Adrenal gland (tissue), 12 donors: ENCODE measurements around the gene MLYCD. TPM values are rescaled to one million over a fixed set of nuclear protein-coding genes. Genes with fewer than 3 reads are reported as not detected.

Experiments
- DNase-seq, 7 donors: peaks; one replicate each; pipeline ENCODE4 v3.0.0-alpha.2; 2019 to 2020
- H3K27ac ChIP-seq, 5 donors: fragments of 200-600 bp; sonication (generic) in 4 of 5; 1 replicate in 3 of 5; 2 replicates in 2 of 5; pipeline versions ENCODE4 v1.5.1 to v1.8.0; 2016 to 2020; ENCODE audit warnings: mild to moderate bottlenecking in 1 of 5
- H3K27me3 ChIP-seq: fragments of 200-600 bp; 2 replicates; pipeline ENCODE4 v1.8.0; 2021
- H3K36me3 ChIP-seq, 2 donors: fragments of 200-600 bp; replicated peaks in 1 of 2; 1 replicate in 1 of 2; 2 replicates in 1 of 2; pipeline versions ENCODE4 v1.5.1 to v1.8.0; 2018 to 2022
- H3K4me1 ChIP-seq, 2 donors: fragments of 200-600 bp; replicated peaks in 1 of 2; 1 replicate in 1 of 2; 2 replicates in 1 of 2; pipeline versions ENCODE4 v1.5.1 to v1.8.0; 2018 to 2021
- H3K4me3 ChIP-seq, 4 donors: fragments of 200-600 bp; sonication (generic) in 3 of 4; one replicate each; pipeline ENCODE4 v1.5.1; 2016 to 2018
- H3K9me3 ChIP-seq, 3 donors: fragments of 200-600 bp; sonication (generic) in 1 of 3; replicated peaks in 1 of 3; 1 replicate in 2 of 3; 2 replicates in 1 of 3; pipeline versions ENCODE4 v1.5.1 to v1.8.0; 2016 to 2021
- POLR2A ChIP-seq, 2 donors: fragments of 450-650 bp; IDR thresholded peaks; one replicate each; pipeline ENCODE4 v1.6.1; 2017; ENCODE audit warnings: antibody characterized with exemption in 2 of 2, mild to moderate bottlenecking in 2 of 2, moderate library complexity in 1 of 2
- WGBS, 4 donors: extraction: QIAGEN DNeasy Blood & Tissue Kit in 2 of 4; methylation state at CpG; one replicate each; pipeline versions ENCODE4 v1.1.5 to v1.1.7; 2013 to 2017; 5-methylcytosine and 5-hydroxymethylcytosine counted together
- intact Hi-C, 2 donors: fragments of 100-400 bp; cut with DNase I; formaldehyde crosslinking; loops; one replicate each; pipeline versions ENCODE4 v1.14.1 to v1.15.0; 2022 to 2023
- polyA plus RNA-seq, 3 donors: library from polyadenylated mRNA; stranded (reverse); fragments of 200-250 nt in 2 of 3; fragments of 350-450 nt in 1 of 3; fragmentation: Illumina TruSeq in 1 of 3; extraction: RNeasy Lipid Tissue Mini Kit (QIAGEN cat#74804) in 1 of 3; gene quantifications; one replicate each; pipeline ENCODE4 v1.2.3, GENCODE V29; 2013 to 2014
- total RNA-seq, 9 donors: library from RNA; depleted of rRNA in 4 of 9; stranded (reverse); fragments of >200 nt in 4 of 9; fragments of 120-200 nt in 1 of 9; fragmentation: NEBNext Ultra II Directional in 1 of 9; extraction: Animal tissue kit (Norgen Biotek cat#: 25700) in 1 of 9; gene quantifications; one replicate each; pipeline versions ENCODE4 v1.1.0 to v1.2.4, GENCODE V29; 2013 to 2023
- TF ChIP-seq, protein P1 (sequence below), 6 experiments: fragments of 450-650 bp in 4 of 6; fragments of 200-600 bp in 2 of 6; sonication (generic) in 1 of 6; IDR thresholded peaks; 1 replicate in 5 of 6; 2 replicates in 1 of 6; pipeline versions ENCODE4 v1.5.1 to v1.8.0; 2016 to 2021; ENCODE audit warnings: antibody characterized with exemption in 6 of 6, mild to moderate bottlenecking in 2 of 6, moderate library complexity in 1 of 6
- donor health status: healthy with polysubstance abuse.
- donor health status: Bipolar disorder and iron deficiency.
- donor health status: DM: yes; HTN: yes; CAD: no.
- donor health status: DM: no; HTN: no; CAD: no.
- donor health status: DM: no; HTN: no; CAD: no.
- donor health status: DM: yes; HTN: yes; CAD: no.

MLYCD gene
- total and polyA plus RNA-seq, 12 donors: 3.9 to 16.6 (median 10.2) TPM

DNA sequence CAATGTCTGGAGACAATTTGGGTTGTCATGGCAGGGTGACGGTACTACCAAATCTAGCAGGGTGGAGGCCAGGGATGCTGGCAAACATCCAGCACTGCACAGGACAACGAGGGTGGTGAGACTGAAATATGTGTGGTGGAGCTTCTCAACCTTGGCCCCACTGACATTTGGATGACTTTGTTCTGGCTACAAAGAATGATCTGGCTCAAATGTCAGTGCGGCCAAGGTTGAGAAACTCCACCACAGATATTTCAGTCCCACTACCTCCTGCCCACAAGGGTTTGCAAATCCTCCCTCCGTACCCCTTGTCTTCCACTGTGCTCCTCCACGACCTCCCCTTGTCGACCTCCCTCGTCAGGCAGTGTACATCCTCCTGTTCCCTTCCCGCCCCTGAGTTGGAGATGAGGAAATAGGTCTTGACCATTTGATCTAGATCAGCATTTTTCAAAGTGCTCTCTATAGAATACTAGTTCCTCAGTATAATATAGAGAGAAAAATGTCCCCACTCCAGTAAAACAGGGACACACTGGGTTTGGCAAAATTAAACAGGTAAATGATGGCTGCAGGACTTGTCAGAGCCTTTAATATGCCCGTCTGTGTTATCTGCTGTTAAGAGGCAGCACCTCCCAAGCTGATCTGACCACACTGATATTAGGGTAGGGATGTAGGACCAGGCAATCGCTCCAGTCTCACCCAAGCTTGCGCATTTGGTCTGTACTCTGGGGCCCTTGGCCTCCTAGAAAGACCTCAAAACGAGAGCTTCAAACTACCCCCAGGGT lies 60.9 kb downstream of the MLYCD start:
- H3K27ac ChIP-seq: no peak overlapping the region
- H3K9me3 ChIP-seq: no peaks in the 10 kb centered on the region
- TF ChIP-seq, protein P1, sequence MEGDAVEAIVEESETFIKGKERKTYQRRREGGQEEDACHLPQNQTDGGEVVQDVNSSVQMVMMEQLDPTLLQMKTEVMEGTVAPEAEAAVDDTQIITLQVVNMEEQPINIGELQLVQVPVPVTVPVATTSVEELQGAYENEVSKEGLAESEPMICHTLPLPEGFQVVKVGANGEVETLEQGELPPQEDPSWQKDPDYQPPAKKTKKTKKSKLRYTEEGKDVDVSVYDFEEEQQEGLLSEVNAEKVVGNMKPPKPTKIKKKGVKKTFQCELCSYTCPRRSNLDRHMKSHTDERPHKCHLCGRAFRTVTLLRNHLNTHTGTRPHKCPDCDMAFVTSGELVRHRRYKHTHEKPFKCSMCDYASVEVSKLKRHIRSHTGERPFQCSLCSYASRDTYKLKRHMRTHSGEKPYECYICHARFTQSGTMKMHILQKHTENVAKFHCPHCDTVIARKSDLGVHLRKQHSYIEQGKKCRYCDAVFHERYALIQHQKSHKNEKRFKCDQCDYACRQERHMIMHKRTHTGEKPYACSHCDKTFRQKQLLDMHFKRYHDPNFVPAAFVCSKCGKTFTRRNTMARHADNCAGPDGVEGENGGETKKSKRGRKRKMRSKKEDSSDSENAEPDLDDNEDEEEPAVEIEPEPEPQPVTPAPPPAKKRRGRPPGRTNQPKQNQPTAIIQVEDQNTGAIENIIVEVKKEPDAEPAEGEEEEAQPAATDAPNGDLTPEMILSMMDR (IDR thresholded peaks at IDR 0.05): no peak
- no peak for TF ChIP-seq POLR2A (IDR thresholded peaks at IDR 0.05)
- peak in 1 of 7 donors; percentile 53 for DNase-seq
- H3K4me3 ChIP-seq: no peak overlapping the region
- peaks cover 0 to 46% of the 10 kb centered on the region in 2 donors for H3K36me3 ChIP-seq
- peaks cover 5 to 31% of the 10 kb centered on the region in 2 donors for H3K4me1 ChIP-seq
- WGBS, 4 donors: 76 to 82% (median 79%) methylated on average over 11 to 12 of the region's 12 CpGs
- H3K27me3 ChIP-seq: no peaks in the 10 kb centered on the region
- intact Hi-C loops: loop anchor here (5.0 to 10.0 kb wide), 3 partner anchors 222 to 525 kb away; partner anchors contain the start of gene TAF1C (in 1 of the 2)

DNA sequence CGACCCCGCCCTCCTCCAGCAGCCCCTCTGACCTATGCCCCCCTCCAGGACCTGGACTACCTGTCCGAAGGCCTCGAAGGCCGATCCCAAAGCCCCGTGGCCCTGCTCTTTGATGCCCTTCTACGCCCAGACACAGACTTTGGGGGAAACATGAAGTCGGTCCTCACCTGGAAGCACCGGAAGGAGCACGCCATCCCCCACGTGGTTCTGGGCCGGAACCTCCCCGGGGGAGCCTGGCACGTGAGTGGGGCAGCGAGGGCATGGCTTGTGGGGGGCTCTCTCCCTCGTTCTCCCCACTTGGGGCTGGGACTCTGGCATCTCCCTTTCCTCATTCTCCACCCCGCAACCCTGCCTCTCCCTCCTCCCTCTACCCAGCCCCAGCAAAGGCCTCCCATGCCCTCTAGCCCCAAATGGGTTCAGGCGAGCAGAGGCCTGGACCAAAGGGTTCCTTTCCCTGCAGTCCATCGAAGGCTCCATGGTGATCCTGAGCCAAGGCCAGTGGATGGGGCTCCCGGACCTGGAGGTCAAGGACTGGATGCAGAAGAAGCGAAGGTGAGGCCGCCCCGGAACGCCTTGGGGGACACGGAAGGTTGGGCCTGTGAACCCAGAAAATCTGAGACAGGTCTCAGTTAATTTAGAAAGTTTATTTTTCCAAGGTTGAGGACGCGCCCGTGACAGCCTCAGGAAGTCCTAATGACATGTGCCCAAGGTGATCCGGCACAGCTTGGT lies 61.8 kb downstream of the MLYCD start:
- WGBS, 4 donors: 86 to 92% (median 91%) methylated on average over 28 to 29 of the region's 29 CpGs
- Histone ChIP-seq H3K27me3 (no peaks in the 10 kb centered on the region), H3K27ac (no peak overlapping the region), H3K9me3 (no peaks in the 10 kb centered on the region), H3K4me1 (peaks cover 0 to 26% of the 10 kb centered on the region in 2 donors), H3K4me3 (no peak overlapping the region), H3K36me3 (peaks cover 0 to 54% of the 10 kb centered on the region in 2 donors)
- intact Hi-C loops: loop anchor here (10.0 kb wide), 2 partner anchors 224 to 524 kb away; partner anchors contain the start of gene TAF1C (in 1 of the 2)
- TF ChIP-seq, protein P1 (IDR thresholded peaks at IDR 0.05): no peak
- TF ChIP-seq POLR2A (IDR thresholded peaks at IDR 0.05): no peak
- DNase-seq: no peak

DNA sequence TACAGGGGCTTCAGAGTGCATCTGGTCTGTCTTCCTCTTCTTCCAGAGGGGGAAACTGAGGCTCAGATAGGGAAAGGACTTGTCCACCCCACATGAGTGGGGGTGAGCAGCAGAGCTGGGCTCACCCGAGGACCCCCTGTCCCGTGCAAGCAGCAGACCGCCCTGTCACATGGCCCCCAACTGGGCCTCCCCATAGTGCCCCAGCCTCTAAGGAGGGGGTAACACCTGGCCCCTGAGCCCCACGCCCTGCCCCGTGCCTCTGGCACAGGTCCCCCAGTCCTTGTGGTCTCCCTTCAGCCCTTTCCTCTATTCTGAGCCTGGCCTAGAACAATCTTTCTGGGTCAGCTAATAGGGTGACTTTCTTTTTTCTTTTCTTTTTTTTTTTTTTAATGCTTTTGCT lies 62.7 kb downstream of the MLYCD start:
- Histone ChIP-seq H3K27me3 (no peaks in the 10 kb centered on the region), H3K4me3 (no peak overlapping the region), H3K36me3 (peaks cover 0 to 57% of the 10 kb centered on the region in 2 donors), H3K4me1 (peaks cover 0 to 21% of the 10 kb centered on the region in 2 donors), H3K27ac (no peak overlapping the region), H3K9me3 (no peaks in the 10 kb centered on the region)
- TF ChIP-seq, protein P1 (IDR thresholded peaks at IDR 0.05): no peak
- DNase-seq: no peak
- intact Hi-C loops: loop anchor here (10.0 kb wide), 2 partner anchors 223 to 523 kb away; partner anchors contain the start of gene TAF1C (in 1 of the 2)
- WGBS, 4 donors: 87 to 94% (median 92%) methylated on average over 2 to 5 of the region's 5 CpGs
